Heart right ventricle (tissue), 16 donors: ENCODE measurements around the gene P4HA3. TPM values are rescaled to one million over a fixed set of nuclear protein-coding genes. Genes with fewer than 3 reads are reported as not detected.

ENCODE experiments used
- ATAC-seq, 8 donors: fragments of 200-7000 bp; cut with Tn5 transposase; one replicate each; pipeline ENCODE4 v1.9.1; 2020; ENCODE audit warnings: mild to moderate bottlenecking in 8 of 8, moderate library complexity in 8 of 8, moderate number of reproducible peaks in 1 of 8
- DNase-seq, 2 donors: peaks; one replicate each; pipeline ENCODE4 v3.0.0-alpha.2; 2020
- H3K27ac ChIP-seq, 10 donors: fragments of 200-600 bp; sonication (generic) in 2 of 10; one replicate each; pipeline versions ENCODE4 v1.5.0 to v1.8.0; 2020 to 2022; ENCODE audit warnings: mild to moderate bottlenecking in 3 of 10
- H3K27me3 ChIP-seq, 7 donors: fragments of 200-600 bp; one replicate each; pipeline ENCODE4 v1.8.0; 2021 to 2022; ENCODE audit warnings: mild to moderate bottlenecking in 2 of 7
- H3K36me3 ChIP-seq, 9 donors: fragments of 200-600 bp; sonication (generic) in 1 of 9; one replicate each; pipeline versions ENCODE4 v1.5.0 to v1.8.0; 2020 to 2022; ENCODE audit warnings: mild to moderate bottlenecking in 2 of 9
- H3K4me1 ChIP-seq, 9 donors: fragments of 200-600 bp; sonication (generic) in 1 of 9; one replicate each; pipeline versions ENCODE4 v1.5.0 to v1.8.0; 2020 to 2022; ENCODE audit warnings: mild to moderate bottlenecking in 4 of 9
- H3K4me3 ChIP-seq, 10 donors: fragments of 200-600 bp; sonication (generic) in 2 of 10; one replicate each; pipeline versions ENCODE4 v1.5.0 to v1.8.0; 2020 to 2022; ENCODE audit warnings: mild to moderate bottlenecking in 7 of 10, moderate library complexity in 2 of 10
- H3K9me3 ChIP-seq, 11 donors: fragments of 200-600 bp in 10 of 11; sonication (generic) in 2 of 11; one replicate each; pipeline versions ENCODE4 v1.5.0 to v1.8.0; 2013 to 2022; ENCODE audit warnings: mild to moderate bottlenecking in 2 of 11, control low read depth in 1 of 11, moderate library complexity in 1 of 11
- CTCF ChIP-seq, 9 donors: fragments of 200-600 bp; sonication (generic) in 2 of 9; IDR thresholded peaks; one replicate each; pipeline versions ENCODE4 v1.5.0 to v1.8.0; 2021 to 2022; ENCODE audit warnings: antibody characterized with exemption in 9 of 9, mild to moderate bottlenecking in 5 of 9, moderate library complexity in 1 of 9
- WGBS, 2 donors: extraction: QIAGEN DNeasy Blood & Tissue Kit; methylation state at CpG; one replicate each; pipeline ENCODE4 v1.1.7; 2013; ENCODE audit warnings: inconsistent platforms in 1 of 2; 5-methylcytosine and 5-hydroxymethylcytosine counted together
- intact Hi-C, 10 donors: fragments of 100-400 bp; cut with DNase I; formaldehyde crosslinking; loops; one replicate each; pipeline versions ENCODE4 v1.11.1 to v1.14.2; 2022
- polyA plus RNA-seq, 2 donors: library from polyadenylated mRNA; stranded (reverse); fragments of 200-250 nt; gene quantifications; one replicate each; pipeline ENCODE4 v1.2.3, GENCODE V29; 2013
- total RNA-seq, 10 donors: library from RNA; stranded (reverse); fragmentation: NEBNext Ultra II Directional in 3 of 10; extraction: Animal tissue kit (Norgen Biotek cat#: 25700) in 3 of 10; gene quantifications; one replicate each; pipeline versions ENCODE4 v1.2.1 to v1.2.4, GENCODE V29; 2021 to 2023
- donor health status: Arrhythmogenic right ventricular cardiomyopathy.
- donor health status: ischemic (EF 13 %, LVEDD 7.1; RV severe dilation, severe dysfunction).
- donor health status: healthy with polysubstance abuse.
- donor health status: DM: no; HTN: yes; CAD: no.
- donor health status: DM: no; HTN: no; CAD: no.
- donor health status: ischemic (EF 25% LVEDD 6.9; RV normal size, moderate dysfunction).
- donor health status: ischemic (EF 25% LVEDD 5.7; RV mildly dilated, moderate dysfunction).
- donor health status: healthy.
- donor health status: DM: yes; HTN: yes; CAD: no.
- donor health status: Ischemic cardiomyopathy.
- donor health status: ischemic (EF 35%, LVEDD 5.7; RV mildly dilated, moderate dysfunction).
- donor health status: nonischemic (EF 11% LVEDD 7.7; RV severe dilation, severe dysfunction).
- donor health status: DM: yes; HTN: yes; CAD: no.
- donor health status: PGD.
- donor health status: ischemic (EF 29% LVEDD 5.4; RV normal size, mild dysfunction).
- donor health status: nonischemic (EF 23%, LVEDD 6.1; RV moderate dilation, normal function).

P4HA3 gene
- total and polyA plus RNA-seq, 12 donors = 0.13 to 0.76 (median 0.30) TPM; not detected in 6

GRCh38 chr11:74327076-74327475, 15.6 kb upstream of the P4HA3 start:
- Histone ChIP-seq H3K36me3 (no peaks in the 10 kb centered on the region), H3K9me3 (peaks cover 0 to 19% (median 0%) of the 10 kb centered on the region in 11 donors), H3K27ac (peak overlapping the region in 2 of 10 donors; percentile 15 to 26), H3K4me3 (no peak overlapping the region), H3K27me3 (no peaks in the 10 kb centered on the region), H3K4me1 (peaks cover 10 to 38% (median 28%) of the 10 kb centered on the region in 9 donors)
- intact Hi-C loops = loop anchor here in 2 of 10 donors (10.0 kb wide), 1 partner anchor 72 kb away; no protein-coding TSS in a partner anchor
- 83 to 89% methylated on average over 1 of the region's 1 CpG for WGBS, 2 donors
- no peak for ATAC-seq
- TF ChIP-seq CTCF (IDR thresholded peaks at IDR 0.05) = peak in 2 of 9 donors; percentile 5 to 9
- no peak for DNase-seq

- Histone ChIP-seq H3K9me3 (peaks cover 0 to 19% (median 0%) of the 10 kb centered on the region in 11 donors), H3K36me3 (no peaks in the 10 kb centered on the region), H3K4me1 (peaks cover 10 to 42% (median 32%) of the 10 kb centered on the region in 9 donors), H3K27me3 (no peaks in the 10 kb centered on the region), H3K27ac (peak overlapping the region in 2 of 10 donors; percentile 15 to 36), H3K4me3 (no peak overlapping the region)
- peak in 1 of 2 donors; percentile 8 for DNase-seq
- 57 to 64% methylated on average over 5 of the region's 5 CpGs for WGBS, 2 donors
- no peak for ATAC-seq
- intact Hi-C loops = loop anchor here in 2 of 10 donors (10.0 kb wide), 1 partner anchor 72 kb away; no protein-coding TSS in a partner anchor
- TF ChIP-seq CTCF (IDR thresholded peaks at IDR 0.05) = no peak
Observed at GRCh38 chr11:74326665-74327064, 15.2 kb upstream of the P4HA3 start.

DNA sequence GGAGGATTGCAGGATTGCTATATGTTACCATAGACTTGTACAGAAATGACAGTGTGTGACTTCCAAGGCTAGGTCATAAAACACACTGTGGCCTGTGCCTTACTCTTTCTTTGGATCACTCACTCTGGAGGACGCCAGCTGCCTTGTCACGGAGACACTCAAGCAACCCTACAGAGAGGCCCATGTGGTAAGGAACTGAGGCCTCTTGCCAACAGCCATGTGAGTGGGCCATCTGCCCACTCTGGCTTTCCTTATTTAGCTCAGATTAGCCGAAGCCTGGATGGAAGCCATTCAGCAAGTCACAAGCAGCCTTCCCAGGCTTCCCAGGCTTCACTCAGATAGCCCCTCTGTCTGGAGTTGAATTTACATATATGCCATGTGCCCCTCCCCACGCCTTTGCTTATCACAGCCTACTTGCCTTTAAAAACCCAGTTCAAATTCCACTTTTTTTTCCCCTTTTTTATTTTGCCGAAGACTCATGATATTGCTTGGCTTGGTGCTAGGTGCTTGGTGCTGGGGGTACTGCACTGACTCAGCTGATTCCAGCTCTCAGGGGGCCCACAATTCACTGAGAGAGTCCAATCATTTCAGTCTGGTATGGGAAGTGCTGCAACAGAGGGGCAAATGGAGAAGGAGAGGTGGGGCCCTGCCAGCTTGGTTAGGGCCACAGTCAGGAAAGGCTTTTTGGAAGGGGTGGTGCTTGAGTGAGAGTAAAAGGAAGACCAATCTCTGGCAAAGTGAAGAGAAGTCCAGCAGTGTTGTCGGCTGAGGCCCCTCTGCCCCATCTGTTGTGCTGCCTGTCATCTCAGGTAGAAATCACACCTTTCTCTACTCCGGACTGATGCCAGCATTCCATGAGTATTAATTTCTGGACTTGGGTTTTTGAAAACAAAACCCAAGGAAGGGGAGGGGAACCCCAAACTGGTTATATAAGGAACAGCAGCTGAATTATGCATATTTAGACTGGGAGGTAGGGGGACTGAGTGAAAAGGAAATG, 14.5 kb upstream of the P4HA3 start:
- Histone ChIP-seq H3K4me3 (no peak overlapping the region), H3K9me3 (peaks cover 0 to 19% (median 0%) of the 10 kb centered on the region in 11 donors), H3K27ac (peak overlapping the region in 7 of 10 donors; percentile 8 to 61 (median 36)), H3K4me1 (peaks cover 10 to 46% (median 36%) of the 10 kb centered on the region in 9 donors), H3K36me3 (no peaks in the 10 kb centered on the region), H3K27me3 (no peaks in the 10 kb centered on the region)
- ATAC-seq (peak; percentile 90 to 96 (median 92)), DNase-seq (peak; percentile 74 to 86)
- WGBS, 2 donors = 27 to 33% methylated on average over 7 of the region's 7 CpGs
- TF ChIP-seq CTCF (IDR thresholded peaks at IDR 0.05) = no peak
- intact Hi-C loops = loop anchor here in 2 of 10 donors (10.0 kb wide), 1 partner anchor 71 kb away; no protein-coding TSS in a partner anchor

GRCh38 chr11:74322667-74323066, 11.2 kb upstream of the P4HA3 start:
- H3K36me3 ChIP-seq = no peaks in the 10 kb centered on the region
- ATAC-seq (peak; percentile 48 to 92 (median 76)), DNase-seq (peak; percentile 69 to 76)
- no peaks in the 10 kb centered on the region for H3K27me3 ChIP-seq
- no peak overlapping the region for H3K4me3 ChIP-seq
- peak overlapping the region in 3 of 10 donors; percentile 23 to 49 (median 42) for H3K27ac ChIP-seq
- intact Hi-C loops = loop anchor here in 5 of 10 donors (5.0 to 10.0 kb wide), 2 partner anchors 65 to 68 kb away; no protein-coding TSS in a partner anchor
- H3K9me3 ChIP-seq = peaks cover 0 to 21% (median 0%) of the 10 kb centered on the region in 11 donors
- 31 to 37% methylated on average over 2 of the region's 2 CpGs for WGBS, 2 donors
- peaks cover 10 to 52% (median 38%) of the 10 kb centered on the region in 9 donors for H3K4me1 ChIP-seq
- no peak for TF ChIP-seq CTCF (IDR thresholded peaks at IDR 0.05)
